Stimulated activated CD4-positive, alpha-beta T cell treated with anti-CD3 and anti-CD28 coated beads, Interleukin-4, amount 100 ng/mL, for 1 hour (primary cell): ENCODE measurements around the gene VAMP4.

Experiments used
- DNase-seq: peaks from one replicate; pipeline ENCODE4 v3.0.0-alpha.2; 2020

The VAMP4 gene

DNA sequence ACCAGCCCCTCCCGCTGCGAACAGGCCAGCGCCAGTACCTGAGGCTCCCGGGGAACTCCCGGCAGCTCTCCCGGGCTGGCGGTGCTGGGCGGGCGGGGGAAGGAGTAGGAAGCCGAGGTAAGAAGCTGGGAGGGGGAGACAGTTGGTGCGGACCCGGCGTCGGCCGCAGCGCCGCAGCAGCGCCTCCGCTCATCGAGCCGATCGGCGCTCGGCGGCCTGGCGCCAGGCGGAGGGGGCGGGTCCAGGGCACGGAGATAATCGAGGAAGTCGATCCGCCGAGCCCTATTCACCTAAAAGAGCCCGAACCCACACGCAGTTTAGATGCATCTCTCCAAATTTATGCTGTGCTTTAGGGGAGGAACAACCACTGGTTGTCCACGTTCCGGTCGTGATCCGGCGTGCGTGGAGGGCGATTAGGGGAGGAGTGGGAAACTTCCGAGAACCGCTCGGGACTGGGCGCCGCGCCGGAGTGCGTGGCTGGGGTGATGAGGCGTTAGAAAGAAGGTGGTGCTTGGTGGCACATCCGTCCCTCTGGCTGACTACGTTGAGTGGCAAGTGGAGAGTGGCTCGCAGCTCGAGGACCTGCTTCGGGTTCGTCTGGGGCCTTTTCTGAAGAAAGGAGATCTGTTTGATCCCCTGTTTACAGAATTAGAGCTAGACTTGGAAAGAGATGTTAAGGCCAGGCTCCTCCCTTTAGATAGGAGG, at the start of gene VAMP4:
Gene VAMP4, minus strand, starts transcription at position 194 of the 705 bp plus-strand sequence. CDS start 3,651 bp downstream, outside the sequence.
- DNase-seq: peak; percentile 88

GRCh38 chr1:171790318-171790717, 48.5 kb upstream of the VAMP4 start:
- no peak for DNase-seq

DNA sequence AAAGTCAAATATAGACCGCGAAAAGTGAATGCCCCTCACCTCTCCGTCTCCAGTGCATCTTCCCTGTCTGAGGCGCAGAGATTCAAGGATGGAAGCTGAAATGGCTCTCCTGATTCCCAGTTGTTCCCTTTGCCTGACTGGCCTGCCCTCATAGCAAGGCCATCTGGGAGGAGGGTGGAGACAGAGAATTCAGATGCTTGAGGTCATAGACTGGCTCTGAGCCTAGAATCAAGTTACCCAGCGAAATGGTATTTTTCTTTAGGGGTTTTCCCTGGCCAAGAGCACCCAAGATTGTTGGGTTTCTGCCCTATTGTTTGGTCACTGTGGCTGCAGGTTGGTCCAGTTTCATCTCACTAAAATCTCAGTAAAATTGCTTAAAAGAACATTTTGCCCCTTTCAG, 46.8 kb upstream of the VAMP4 start:
- no peak for DNase-seq

DNA sequence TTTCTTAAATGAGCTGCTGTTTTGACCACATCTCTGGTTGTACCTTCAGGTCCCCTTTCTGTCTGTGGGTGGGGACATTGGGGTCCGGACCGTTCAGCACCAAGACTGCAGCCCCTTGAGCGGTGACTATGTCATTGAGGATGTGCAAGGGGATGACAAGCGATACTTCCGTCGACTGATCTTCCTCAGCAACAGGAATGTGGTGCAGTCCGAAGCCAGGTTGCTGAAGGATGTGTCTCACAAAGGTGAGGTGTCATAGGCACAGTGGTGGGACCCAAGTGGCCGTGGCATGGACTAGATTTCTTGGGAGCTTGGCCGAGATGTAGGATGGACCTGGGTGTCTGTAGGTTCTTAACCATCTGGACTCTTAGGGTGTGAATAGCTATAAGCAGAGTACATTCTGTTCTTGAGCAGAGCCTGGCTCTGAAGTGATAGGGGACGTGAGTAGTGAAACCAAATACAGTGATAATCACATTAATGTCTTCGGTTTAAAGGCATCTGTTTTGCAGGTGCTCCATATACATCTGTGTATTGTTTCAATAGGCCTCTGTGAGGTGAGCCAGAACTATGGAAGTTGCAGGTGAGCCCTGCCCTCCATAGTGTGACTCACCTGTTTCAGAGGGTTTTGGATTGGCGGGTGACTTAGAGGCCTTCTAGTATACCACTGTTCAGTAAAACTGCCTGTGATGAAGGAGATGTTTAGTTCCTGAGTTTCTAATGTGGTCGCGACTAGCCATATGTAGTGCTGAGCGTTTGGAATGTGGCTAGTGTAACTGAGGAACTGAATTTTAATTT, 46.0 kb upstream of the VAMP4 start:
- DNase-seq: no peak

DNA sequence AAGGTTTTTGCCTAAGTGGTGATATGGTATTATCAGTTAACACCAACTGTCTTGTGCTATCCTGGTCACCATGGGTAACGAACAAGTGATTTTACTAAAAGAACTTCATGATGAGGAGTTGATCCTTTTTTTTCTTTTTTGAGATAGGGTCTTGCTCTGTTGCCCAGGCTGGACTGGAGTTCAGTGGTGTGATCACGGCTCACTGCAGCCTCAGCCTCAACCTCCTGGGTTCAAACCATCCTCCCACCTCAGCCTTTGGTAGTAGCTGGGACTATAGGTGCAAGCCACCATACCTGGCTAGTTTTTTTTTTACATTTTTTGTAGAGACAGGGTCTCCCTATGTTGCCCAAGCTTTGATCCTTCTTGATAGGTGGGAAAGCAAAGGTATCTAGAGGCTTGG, 44.7 kb upstream of the VAMP4 start:
- DNase-seq: no peak

DNA sequence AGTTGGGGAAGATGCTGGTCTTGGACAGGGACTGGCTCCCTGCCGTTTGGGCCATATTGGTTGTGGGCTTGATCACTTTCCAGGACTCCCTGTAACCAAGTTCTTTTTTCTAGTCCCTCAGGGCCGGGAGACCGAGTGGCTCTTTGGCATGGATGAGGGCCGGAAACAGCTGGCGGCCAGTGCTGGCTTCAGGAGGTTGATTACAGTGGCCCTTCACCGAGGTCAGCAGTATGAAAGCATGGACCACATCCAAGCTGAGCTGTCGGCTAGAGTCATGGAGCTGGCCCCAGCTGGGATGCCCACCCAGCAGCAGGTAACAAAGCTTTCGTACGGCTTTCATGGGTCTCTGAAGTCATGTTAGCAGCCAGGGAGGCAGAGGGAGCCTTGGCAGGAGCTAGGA, 43.9 kb upstream of the VAMP4 start:
- no peak for DNase-seq

- no peak for DNase-seq
Measured at GRCh38 chr1:171784784-171785183, 42.9 kb upstream of the VAMP4 start.

GRCh38 chr1:171783816-171784530, 42.1 kb upstream of the VAMP4 start:
- DNase-seq: no peak

GRCh38 chr1:171781176-171781875, 39.5 kb upstream of the VAMP4 start, which contains the start of gene METTL13:
TSS of gene METTL13 (plus strand) at chr1:171781660. CDS start at chr1:171781968, 308 bp downstream.
- peak; percentile 98 for DNase-seq

DNA sequence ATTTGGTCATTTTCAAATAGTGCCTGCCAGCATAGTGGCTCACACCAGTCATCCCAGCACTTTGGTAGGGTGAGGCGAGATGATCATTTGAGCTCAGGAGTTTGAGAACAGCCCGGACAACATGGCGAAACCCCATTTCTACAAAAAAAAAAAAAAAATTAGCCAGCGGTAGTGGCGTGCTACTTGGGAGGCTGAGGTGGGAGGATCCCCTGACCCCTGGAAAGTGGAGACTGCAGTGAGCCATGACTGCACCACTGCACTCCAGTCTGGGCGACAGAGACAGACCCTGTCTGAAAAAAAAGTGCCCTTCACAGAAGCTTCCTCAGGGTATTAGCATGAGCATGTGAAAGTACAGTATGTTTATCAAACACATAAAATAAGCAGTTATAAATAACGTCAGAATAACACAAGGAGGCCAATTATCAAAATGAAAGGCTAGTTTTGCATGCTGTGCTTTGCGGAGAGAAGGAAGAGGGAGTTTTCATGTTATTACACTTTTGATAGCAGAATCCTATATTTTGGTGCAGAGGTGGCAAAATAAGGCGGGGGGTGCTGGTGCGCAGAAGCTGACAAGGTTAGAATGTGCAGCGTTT, 38.8 kb upstream of the VAMP4 start:
- no peak for DNase-seq

GRCh38 chr1:171772312-171772711, 30.4 kb upstream of the VAMP4 start:
- DNase-seq: no peak

GRCh38 chr1:171769754-171770153, 27.9 kb upstream of the VAMP4 start:
- DNase-seq: no peak

DNA sequence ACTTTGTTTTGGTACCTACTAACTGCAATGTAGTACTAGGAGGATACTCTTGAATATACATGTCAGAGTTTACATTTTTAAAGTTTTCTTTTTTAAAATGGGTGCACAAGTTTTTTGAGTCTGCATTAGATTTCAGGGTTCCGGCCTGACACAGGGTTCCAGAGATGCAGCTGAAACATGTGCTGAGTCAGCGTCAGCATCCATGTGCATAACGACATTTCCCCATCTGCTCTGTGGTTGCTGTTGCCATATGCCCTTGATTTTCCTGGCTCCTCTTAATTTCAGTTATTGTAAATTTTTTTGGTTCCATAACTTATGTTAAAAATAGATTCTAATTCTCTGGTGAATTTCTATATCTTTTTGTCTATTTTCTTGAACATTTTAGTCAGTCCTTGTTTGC, 27.3 kb upstream of the VAMP4 start:
- DNase-seq: no peak

GRCh38 chr1:171763764-171764163, 21.9 kb upstream of the VAMP4 start:
- no peak for DNase-seq

GRCh38 chr1:171762143-171762563, 20.3 kb upstream of the VAMP4 start:
- no peak for DNase-seq

DNA sequence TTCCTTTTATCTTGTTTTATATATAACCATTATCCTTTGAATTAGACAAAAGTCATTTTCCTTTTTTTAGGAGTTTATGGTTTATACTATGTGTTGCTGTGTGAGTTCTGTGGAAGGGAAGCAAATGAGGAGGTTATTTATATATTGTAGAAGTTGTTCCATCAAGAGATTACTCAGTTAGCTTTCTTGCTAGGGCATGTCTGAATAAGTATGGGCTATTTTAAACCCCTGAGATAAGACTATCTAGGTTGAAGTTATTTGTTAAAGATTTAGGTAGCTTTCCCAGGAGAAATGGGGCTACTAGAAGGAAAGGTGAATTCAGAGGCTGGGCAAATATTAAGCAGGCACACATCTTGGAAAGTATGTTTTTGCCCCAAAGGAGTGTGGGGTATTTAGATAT, 16.1 kb upstream of the VAMP4 start:
- DNase-seq: no peak

DNA sequence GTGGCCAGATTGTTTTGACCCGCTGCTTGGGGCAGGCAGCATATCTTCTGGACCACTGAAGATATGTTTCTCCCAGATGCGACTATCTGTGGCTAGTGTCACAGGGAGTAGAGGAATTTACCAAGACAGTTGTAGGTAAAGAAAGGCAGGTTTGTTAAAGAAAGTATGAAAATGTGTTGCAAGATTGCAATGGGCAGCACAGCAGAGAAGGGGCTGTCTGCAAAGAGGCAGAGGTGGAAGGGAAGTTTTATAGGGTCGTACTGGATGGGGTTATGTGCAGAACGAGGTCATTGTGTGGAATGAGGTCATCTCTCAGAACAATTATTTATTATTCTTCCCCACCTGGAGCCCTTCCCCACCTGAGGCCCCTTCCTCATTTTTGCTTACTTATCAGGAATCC, 15.0 kb upstream of the VAMP4 start:
- DNase-seq: no peak

- DNase-seq: no peak
Measured at GRCh38 chr1:171754971-171755370, 13.1 kb upstream of the VAMP4 start.

- no peak for DNase-seq
Measured at GRCh38 chr1:171754353-171754705, 12.5 kb upstream of the VAMP4 start.

GRCh38 chr1:171753685-171754352, 12.0 kb upstream of the VAMP4 start:
- no peak for DNase-seq

GRCh38 chr1:171753182-171753581, 11.3 kb upstream of the VAMP4 start:
- no peak for DNase-seq

DNA sequence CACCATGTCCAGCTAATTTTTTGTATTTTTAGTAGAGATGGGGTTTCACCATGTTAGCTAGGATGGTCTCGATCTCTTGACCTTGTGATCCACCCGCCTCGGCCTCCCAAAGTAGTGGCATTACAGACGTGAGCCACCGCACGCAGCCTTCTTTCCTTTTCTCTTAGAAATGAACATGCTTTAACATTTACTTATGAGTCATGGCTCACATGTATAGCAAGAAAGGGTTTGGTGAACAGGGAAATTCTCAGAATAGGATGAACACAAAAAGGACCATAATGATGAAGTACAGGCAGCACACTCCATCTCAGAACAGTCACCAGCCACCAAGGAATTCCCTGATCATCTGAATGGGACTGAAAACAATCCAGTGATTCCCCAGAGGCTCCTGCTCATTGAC, 9.4 kb upstream of the VAMP4 start:
- no peak for DNase-seq
